A673 (cell line): ENCODE results near the gene DDAH1. TPM values are rescaled to one million over a fixed set of nuclear protein-coding genes. Genes with fewer than 3 reads are reported as not detected.

ENCODE experiments used
- BruUV-seq: library from RNA; stranded (reverse); fragments of 400-500 nt; replicated peaks from 2 replicates; lab custom pipeline; 2021; lab: Mats Ljungman, UMichigan
- CTCF ChIA-PET: fragments of 300-600 bp; sonication (Branson Sonifier 250); formaldehyde crosslinking; loops from one replicate; lab custom pipeline; 2022; ENCODE audit warnings: antibody characterized with exemption; lab: Charles Lee
- POLR2A ChIA-PET: fragments of 300-600 bp; sonication (Branson Sonifier 250); formaldehyde crosslinking; loops from one replicate; lab custom pipeline; 2022; ENCODE audit warnings: antibody characterized with exemption; ENCODE audit not compliant: low non-redundant PET; lab: Charles Lee
- DNase-seq: peaks from one replicate; pipeline ENCODE4 v3.0.0-alpha.2; 2015; ENCODE audit warnings: low spot score
- H3K27ac ChIP-seq: fragments of 200-600 bp; sonication (generic); 2 replicates; pipeline ENCODE4 v1.5.1; 2016; ENCODE audit warnings: mixed run types, low read depth, mild to moderate bottlenecking, mixed read lengths, antibody characterized with exemption, low read length; ENCODE audit not compliant: poor library complexity, severe bottlenecking
- H3K27me3 ChIP-seq: fragments of 200-600 bp; sonication (generic); replicated peaks from 2 replicates; pipeline ENCODE4 v1.6.1; 2017; ENCODE audit warnings: mixed run types, low read depth, mild to moderate bottlenecking, mixed read lengths, antibody characterized with exemption, low read length; ENCODE audit not compliant: insufficient read depth, poor library complexity
- H3K36me3 ChIP-seq: fragments of 200-600 bp; sonication (generic); 2 replicates; pipeline ENCODE4 v1.6.1; 2016; ENCODE audit warnings: mixed run types, mild to moderate bottlenecking, mixed read lengths, antibody characterized with exemption, low read length; ENCODE audit not compliant: insufficient read depth, poor library complexity, severe bottlenecking
- H3K4me1 ChIP-seq: fragments of 200-600 bp; sonication (generic); 2 replicates; pipeline ENCODE4 v1.6.1; 2017; ENCODE audit warnings: mixed run types, mild to moderate bottlenecking, mixed read lengths, antibody characterized with exemption, low read length; ENCODE audit not compliant: insufficient read depth, poor library complexity, severe bottlenecking
- H3K4me3 ChIP-seq: fragments of 200-600 bp; sonication (generic); 2 replicates; pipeline ENCODE4 v1.5.1; 2016; ENCODE audit warnings: low read depth, mixed run types, mild to moderate bottlenecking, mixed read lengths, low read length; ENCODE audit not compliant: poor library complexity, severe bottlenecking
- H3K9me3 ChIP-seq: fragments of 200-600 bp; sonication (generic); 2 replicates; pipeline ENCODE4 v1.6.1; 2016; ENCODE audit warnings: mixed run types, low read depth, mild to moderate bottlenecking, mixed read lengths, antibody characterized with exemption, low read length; ENCODE audit not compliant: poor library complexity, severe bottlenecking
- EZH2 ChIP-seq: fragments of 200-600 bp; sonication (generic); IDR thresholded peaks from 2 replicates; pipeline ENCODE4 v1.6.1; 2017; ENCODE audit warnings: borderline replicate concordance, low read depth, mild to moderate bottlenecking, mixed read lengths, antibody characterized with exemption, low read length; ENCODE audit not compliant: poor library complexity, severe bottlenecking
- intact Hi-C: fragments of 100-400 bp; cut with micrococcal nuclease; formaldehyde crosslinking; loops from one replicate; pipeline ENCODE4 v1.10.0; 2022; ENCODE audit not compliant: unreplicated experiment
- total RNA-seq: library from RNA; stranded (reverse); gene quantifications from 2 replicates; pipeline ENCODE4 v1.2.3, GENCODE V29; 2021
- TF ChIP-seq, protein P1 (sequence below): fragments of 300-800, 200-600 bp; sonication (generic); conservative IDR thresholded peaks from 2 replicates; pipeline ENCODE4 v1.5.1; 2017; ENCODE audit warnings: low read depth, mild to moderate bottlenecking, antibody characterized with exemption, low read length, moderate library complexity, mixed read lengths

Gene DDAH1
- total RNA-seq, 1 experiment from 2014 or later: 32.5 TPM

DNA sequence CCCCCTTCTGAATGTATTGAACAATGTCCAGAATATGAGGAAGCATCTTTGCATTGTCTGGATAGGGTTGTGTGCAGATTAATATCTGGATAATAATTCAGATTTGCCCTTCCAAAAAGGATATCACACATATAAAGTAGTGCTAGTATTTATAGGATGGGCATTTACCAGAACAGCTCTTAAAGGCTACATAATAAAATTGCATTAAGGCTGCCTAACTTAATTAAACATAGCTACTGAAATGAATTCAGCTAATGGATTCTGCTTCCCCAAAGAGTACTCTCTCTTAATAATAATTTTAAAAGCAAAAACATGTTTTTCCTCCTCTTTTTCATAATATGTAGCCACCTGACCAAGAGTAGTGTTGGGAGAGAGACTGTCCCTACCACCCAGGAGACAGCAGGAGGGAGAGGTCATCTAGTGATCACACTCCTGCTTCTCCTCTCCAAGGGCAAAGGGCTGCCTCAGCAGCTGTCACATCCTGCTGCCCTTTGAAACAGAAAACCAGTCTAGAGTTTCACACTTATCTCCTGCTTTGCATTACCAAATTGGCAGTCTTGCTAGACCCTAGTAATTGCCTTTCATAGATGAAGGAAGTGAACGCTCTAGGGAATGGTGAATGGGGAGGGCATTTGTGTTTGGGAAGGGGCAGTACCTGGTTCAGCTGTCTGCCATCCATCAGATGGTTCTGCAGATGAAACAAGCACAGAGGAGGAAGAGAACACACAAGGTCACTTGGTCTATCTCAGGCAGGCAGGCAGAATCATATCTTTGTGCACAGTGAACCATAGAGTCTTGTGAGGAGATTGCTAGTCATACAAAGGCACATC, 29.3 kb upstream of the DDAH1 start:
- Histone ChIP-seq H3K9me3 (no peaks in the 10 kb centered on the region), H3K4me3 (no peak overlapping the region), H3K36me3 (no peaks in the 10 kb centered on the region), H3K27ac (no peak overlapping the region), H3K4me1 (peaks cover 8% of the 10 kb centered on the region), H3K27me3 (no peaks in the 10 kb centered on the region)
- ChIA-PET CTCF (no interaction called here), POLR2A (no interaction called here)
- TF ChIP-seq, protein P1, sequence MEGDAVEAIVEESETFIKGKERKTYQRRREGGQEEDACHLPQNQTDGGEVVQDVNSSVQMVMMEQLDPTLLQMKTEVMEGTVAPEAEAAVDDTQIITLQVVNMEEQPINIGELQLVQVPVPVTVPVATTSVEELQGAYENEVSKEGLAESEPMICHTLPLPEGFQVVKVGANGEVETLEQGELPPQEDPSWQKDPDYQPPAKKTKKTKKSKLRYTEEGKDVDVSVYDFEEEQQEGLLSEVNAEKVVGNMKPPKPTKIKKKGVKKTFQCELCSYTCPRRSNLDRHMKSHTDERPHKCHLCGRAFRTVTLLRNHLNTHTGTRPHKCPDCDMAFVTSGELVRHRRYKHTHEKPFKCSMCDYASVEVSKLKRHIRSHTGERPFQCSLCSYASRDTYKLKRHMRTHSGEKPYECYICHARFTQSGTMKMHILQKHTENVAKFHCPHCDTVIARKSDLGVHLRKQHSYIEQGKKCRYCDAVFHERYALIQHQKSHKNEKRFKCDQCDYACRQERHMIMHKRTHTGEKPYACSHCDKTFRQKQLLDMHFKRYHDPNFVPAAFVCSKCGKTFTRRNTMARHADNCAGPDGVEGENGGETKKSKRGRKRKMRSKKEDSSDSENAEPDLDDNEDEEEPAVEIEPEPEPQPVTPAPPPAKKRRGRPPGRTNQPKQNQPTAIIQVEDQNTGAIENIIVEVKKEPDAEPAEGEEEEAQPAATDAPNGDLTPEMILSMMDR: no peak
- no peak for TF ChIP-seq EZH2
- no peak for DNase-seq
- BruUV-seq: no TSS peak
- intact Hi-C loops: no loop called here

DNA sequence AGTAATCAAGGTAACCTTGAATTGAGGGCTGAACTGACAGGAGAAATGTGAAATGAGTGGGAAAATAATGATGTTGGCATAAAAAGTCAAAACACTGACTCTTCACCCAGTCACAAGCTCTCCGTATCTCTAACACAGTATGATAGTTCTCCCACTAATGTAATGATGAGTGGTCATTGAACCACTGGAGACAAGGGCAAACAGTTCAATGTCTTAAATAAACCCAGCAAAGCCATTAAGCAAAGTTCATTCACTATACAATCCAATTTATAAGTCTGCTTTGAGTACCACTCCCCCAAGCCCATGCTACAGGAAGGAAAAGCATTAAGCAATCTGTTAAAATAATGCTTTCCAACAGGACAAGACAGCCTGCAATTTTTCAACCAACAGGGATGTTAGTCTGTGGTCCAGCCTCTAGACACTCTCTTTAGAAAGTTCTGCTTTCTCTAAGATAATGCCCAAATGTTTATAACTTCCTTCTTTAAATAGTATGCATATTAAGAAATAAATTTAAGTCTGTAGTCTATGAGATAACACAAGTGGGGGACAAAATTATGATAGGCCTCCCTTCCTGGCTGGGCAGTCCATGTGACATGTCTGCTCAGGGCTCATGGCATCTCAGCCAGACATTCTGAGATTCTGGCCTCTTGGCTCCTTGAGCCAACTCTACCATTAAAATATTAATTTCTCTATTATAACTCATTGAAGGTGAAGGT, 25.5 kb upstream of the DDAH1 start:
- CTCF ChIA-PET: no interaction called here
- TF ChIP-seq EZH2: no peak
- TF ChIP-seq, protein P1: no peak
- no peak for DNase-seq
- no TSS peak for BruUV-seq
- H3K4me3 ChIP-seq: no peak overlapping the region
- H3K27ac ChIP-seq: no peak overlapping the region
- H3K9me3 ChIP-seq: no peaks in the 10 kb centered on the region
- intact Hi-C loops: no loop called here
- POLR2A ChIA-PET: no interaction called here
- H3K4me1 ChIP-seq: peaks cover 2% of the 10 kb centered on the region
- H3K36me3 ChIP-seq: no peaks in the 10 kb centered on the region
- no peaks in the 10 kb centered on the region for H3K27me3 ChIP-seq

DNA sequence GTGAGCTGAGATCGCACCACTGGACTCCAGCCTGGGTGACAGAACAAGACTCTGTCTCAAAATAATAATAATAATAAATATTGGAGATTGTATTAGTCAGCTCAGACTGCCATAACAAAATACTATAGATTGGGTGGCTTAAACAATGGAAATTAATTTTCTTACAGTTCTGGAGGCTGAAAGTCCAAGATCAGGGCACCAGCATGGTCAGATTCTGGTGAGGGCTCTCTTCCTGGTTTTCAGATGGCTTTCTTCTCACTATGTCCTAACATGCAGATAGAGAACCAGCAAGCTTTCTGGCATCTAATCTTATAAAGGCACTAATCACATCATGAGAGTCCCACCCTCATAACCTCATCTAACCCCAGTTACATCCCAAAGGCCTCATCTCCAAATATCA, 23.2 kb upstream of the DDAH1 start:
- Histone ChIP-seq H3K4me1 (no peaks in the 10 kb centered on the region), H3K9me3 (no peaks in the 10 kb centered on the region), H3K27me3 (no peaks in the 10 kb centered on the region), H3K4me3 (no peak overlapping the region), H3K27ac (no peak overlapping the region), H3K36me3 (no peaks in the 10 kb centered on the region)
- no TSS peak for BruUV-seq
- ChIA-PET POLR2A (no interaction called here), CTCF (no interaction called here)
- DNase-seq: no peak
- TF ChIP-seq, protein P1: no peak
- no peak for TF ChIP-seq EZH2
- intact Hi-C loops: no loop called here
